Measurements from ENCODE around the gene CSF3.

- no peak for TF ChIP-seq CTCF (IDR thresholded peaks at IDR 0.05; ENCODE audit: low read depth, low read length, missing input control)
- no peak for TF ChIP-seq MAX (IDR thresholded peaks at IDR 0.05)
- no peak for TF ChIP-seq TAF1 (conservative IDR thresholded peaks at IDR 0.05)
Measured at GRCh38 chr17:40063901-40064531, 48.8 kb downstream of the CSF3 start.

All from liver (tissue), 3 donors.